Skeletal muscle satellite cell (primary cell): ENCODE measurements around the gene NCK1. TPM values are rescaled to one million over a fixed set of nuclear protein-coding genes. Genes with fewer than 3 reads are reported as not detected.
A peak's percentile ranks its signal among the peaks of the same experiment; 100 is the strongest.

Experiments used
- H3K27me3 ChIP-seq: 2 replicates; pipeline ENCODE4 v1.7.0; 2013; ENCODE audit warnings: low read length; ENCODE audit not compliant: control insufficient read depth, insufficient read depth
- H3K36me3 ChIP-seq: 2 replicates; pipeline ENCODE4 v1.7.0; 2013; ENCODE audit warnings: mild to moderate bottlenecking, control low read depth, low read length; ENCODE audit not compliant: insufficient read depth
- H3K4me1 ChIP-seq: 2 replicates; pipeline ENCODE4 v1.7.0; 2013; ENCODE audit warnings: low read length; ENCODE audit not compliant: control insufficient read depth, insufficient read depth
- H3K4me2 ChIP-seq: 2 replicates; pipeline ENCODE4 v1.7.0; 2013; ENCODE audit warnings: mild to moderate bottlenecking, low read length
- H3K4me3 ChIP-seq: 2 replicates; pipeline ENCODE4 v1.7.0; 2013; ENCODE audit warnings: low read length
- H3K9ac ChIP-seq: 2 replicates; pipeline ENCODE4 v1.7.0; 2013; ENCODE audit warnings: mild to moderate bottlenecking, low read depth, low read length, moderate library complexity
- H3K9me3 ChIP-seq: replicated peaks from 2 replicates; pipeline ENCODE4 v1.7.0; 2013; ENCODE audit warnings: mild to moderate bottlenecking, control low read depth, low read length
- total RNA-seq: library from RNA; depleted of rRNA; stranded (reverse); fragments of >200 nt; gene quantifications from 2 replicates; pipeline ENCODE4 v1.2.3, GENCODE V29; 2012; rRNA removed

Gene NCK1
- 36.3 and 45.6 TPM in 2 replicates for total RNA-seq

- Histone ChIP-seq H3K4me3 (peak within 1 kb of the TSS; percentile 97), H3K27me3 (no peaks in the 10 kb centered on the region), H3K36me3 (no peaks in the 10 kb centered on the region), H3K4me2 (peak within 1 kb of the TSS; percentile 92), H3K4me1 (peaks cover 12% of the 10 kb centered on the region), H3K9ac (peak within 1 kb of the TSS; percentile 86), H3K9me3 (no peaks in the 10 kb centered on the region)
These were observed at the start of gene NCK1 for GRCh38 chr3:136861890-136862616. Gene NCK1, plus strand, starts transcription at chr3:136862208. Its CDS starts 65,794 bp downstream, at chr3:136928002.

DNA sequence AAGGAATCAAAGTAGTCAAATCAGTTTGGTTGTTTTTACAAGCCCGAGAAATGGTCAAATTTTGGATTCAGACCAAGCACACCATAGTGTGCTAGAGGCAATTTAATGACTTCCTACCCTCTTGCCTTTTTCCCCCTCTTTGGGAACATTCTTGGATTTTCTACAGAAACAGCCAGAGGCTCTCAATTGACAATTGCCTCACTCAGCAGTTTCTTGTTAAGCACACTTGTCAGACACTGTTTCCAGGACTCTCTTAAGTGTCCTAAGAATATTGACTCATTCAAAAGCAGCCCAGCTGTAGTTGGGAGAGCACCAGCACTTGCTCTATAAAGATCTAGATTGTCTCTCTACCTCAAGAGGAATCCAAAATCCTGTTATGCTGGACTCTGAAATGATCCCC, 44.6 kb upstream of the NCK1 start:
- H3K27me3 ChIP-seq, result no peaks in the 10 kb centered on the region
- H3K36me3 ChIP-seq, result no peaks in the 10 kb centered on the region
- no peak overlapping the region for H3K4me2 ChIP-seq
- no peaks in the 10 kb centered on the region for H3K9me3 ChIP-seq
- no peak overlapping the region for H3K9ac ChIP-seq
- H3K4me3 ChIP-seq, result no peak overlapping the region
- H3K4me1 ChIP-seq, result peaks cover 13% of the 10 kb centered on the region

DNA sequence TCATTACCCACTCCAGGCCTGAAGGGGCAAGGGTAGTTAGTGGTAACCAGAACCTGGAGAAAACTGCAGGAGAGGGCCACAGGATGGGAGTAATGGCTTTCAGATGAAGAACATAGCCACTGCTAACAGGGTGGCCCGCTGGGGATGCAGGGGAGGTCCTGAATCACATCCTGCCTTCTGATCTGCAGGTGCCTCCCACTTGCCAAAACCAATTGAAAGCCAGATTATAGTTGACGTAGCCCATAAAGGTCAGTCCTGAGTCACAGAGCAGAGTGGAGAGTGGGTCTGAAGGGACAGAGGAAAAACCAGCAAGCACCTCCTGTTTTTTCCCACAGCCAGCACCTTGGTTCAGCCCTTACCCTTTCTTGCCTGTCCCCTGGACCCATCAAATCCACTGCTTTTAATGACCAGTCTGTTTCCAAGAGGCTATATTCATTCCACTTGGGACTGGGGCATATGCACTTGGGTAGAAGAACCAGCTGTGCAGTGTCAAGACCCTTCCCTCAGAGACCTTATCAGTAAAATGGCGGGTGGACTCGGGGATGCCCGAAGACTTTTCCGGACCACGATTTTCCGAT, 43.7 kb upstream of the NCK1 start:
- Histone ChIP-seq H3K27me3 (no peaks in the 10 kb centered on the region), H3K9ac (peak overlapping the region; percentile 89), H3K36me3 (no peaks in the 10 kb centered on the region), H3K4me1 (peaks cover 13% of the 10 kb centered on the region), H3K9me3 (no peaks in the 10 kb centered on the region), H3K4me3 (peak overlapping the region; percentile 88), H3K4me2 (peak overlapping the region; percentile 100)

- Histone ChIP-seq H3K4me3 (peak within 1 kb of the TSS; percentile 88), H3K4me2 (peak within 1 kb of the TSS; percentile 100), H3K9ac (peak within 1 kb of the TSS; percentile 89), H3K4me1 (peaks cover 13% of the 10 kb centered on the region), H3K9me3 (no peaks in the 10 kb centered on the region), H3K27me3 (no peaks in the 10 kb centered on the region), H3K36me3 (no peaks in the 10 kb centered on the region)
These were observed 43.1 kb upstream of the NCK1 start, which contains the start of gene SLC35G2 for GRCh38 chr3:136818769-136819391. Gene SLC35G2, plus strand, starts transcription at chr3:136819126. Its CDS starts 35,335 bp downstream, at chr3:136854461.

DNA sequence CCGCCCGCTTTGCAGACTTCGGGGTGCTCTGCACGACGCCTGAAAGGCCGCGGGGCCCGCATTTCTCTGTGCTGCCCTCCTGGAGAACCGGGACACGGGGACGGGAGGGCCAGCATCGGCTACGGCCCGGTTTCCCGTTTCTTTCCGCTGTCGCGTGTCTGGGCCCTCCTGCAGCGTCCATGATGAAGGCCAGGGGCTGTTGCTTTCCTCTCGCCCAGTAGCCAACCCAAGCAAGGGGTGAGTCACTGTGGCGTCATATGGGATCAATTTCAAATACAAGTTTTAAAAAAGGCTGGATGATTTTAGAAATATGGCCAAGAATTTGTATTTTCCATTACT, 42.6 kb upstream of the NCK1 start:
- Histone ChIP-seq H3K9me3 (no peaks in the 10 kb centered on the region), H3K9ac (peak overlapping the region; percentile 89), H3K4me3 (peak overlapping the region; percentile 88), H3K4me2 (peak overlapping the region; percentile 100), H3K27me3 (no peaks in the 10 kb centered on the region), H3K4me1 (peaks cover 13% of the 10 kb centered on the region), H3K36me3 (no peaks in the 10 kb centered on the region)

DNA sequence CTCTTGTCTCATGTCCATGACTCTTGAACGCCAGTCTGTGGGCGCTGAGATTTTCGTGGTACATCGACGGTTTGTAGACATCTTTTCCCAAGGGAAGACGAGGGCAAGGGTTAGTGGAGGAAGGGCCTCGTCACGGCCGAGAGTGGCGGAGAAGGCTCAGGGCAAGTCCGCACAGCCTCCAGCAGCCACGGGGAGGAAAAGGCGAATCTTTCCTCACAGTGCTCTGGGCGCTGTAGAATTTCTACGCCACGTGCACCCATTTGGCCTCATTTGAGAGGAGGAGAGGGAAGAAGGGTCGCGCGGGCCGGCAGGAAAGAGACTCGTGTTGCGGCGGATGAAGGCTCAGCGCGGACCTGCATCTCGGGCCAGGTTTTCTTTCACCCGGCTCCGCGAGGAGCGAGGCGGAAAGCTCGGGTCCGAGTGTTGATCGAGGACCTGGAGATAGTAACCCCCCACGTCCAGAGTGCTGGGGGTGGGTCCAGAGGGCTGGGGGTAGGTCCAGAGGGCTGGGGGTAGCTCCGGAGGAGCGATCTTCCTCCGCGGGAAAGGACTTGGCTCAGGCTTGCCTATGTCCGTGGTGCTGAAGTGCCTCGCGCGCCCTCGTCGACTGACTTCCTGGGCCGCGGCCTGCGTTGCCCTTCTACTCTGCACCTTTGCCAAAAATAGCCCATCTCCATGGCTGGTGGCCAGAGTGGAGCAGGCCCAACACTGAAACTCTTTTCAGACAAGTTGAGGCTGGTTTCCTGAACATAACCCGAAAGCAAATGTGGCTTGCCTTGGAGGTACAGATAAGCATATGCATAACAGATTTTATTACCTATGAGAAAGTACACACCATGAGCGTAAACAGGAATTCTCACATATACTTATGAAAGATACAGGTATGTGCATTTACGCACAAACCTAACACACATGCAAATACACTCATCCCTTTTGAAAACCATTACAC, 42.0 kb upstream of the NCK1 start:
- Histone ChIP-seq H3K9me3 (no peaks in the 10 kb centered on the region), H3K4me2 (peak overlapping the region; percentile 100), H3K4me1 (peaks cover 13% of the 10 kb centered on the region), H3K9ac (peak overlapping the region; percentile 89), H3K4me3 (peak overlapping the region; percentile 88), H3K27me3 (no peaks in the 10 kb centered on the region), H3K36me3 (no peaks in the 10 kb centered on the region)

GRCh38 chr3:136831461-136831860, 30.5 kb upstream of the NCK1 start:
- Histone ChIP-seq H3K4me1 (no peaks in the 10 kb centered on the region), H3K36me3 (no peaks in the 10 kb centered on the region), H3K4me2 (no peak overlapping the region), H3K9ac (no peak overlapping the region), H3K9me3 (no peaks in the 10 kb centered on the region), H3K4me3 (no peak overlapping the region), H3K27me3 (no peaks in the 10 kb centered on the region)

DNA sequence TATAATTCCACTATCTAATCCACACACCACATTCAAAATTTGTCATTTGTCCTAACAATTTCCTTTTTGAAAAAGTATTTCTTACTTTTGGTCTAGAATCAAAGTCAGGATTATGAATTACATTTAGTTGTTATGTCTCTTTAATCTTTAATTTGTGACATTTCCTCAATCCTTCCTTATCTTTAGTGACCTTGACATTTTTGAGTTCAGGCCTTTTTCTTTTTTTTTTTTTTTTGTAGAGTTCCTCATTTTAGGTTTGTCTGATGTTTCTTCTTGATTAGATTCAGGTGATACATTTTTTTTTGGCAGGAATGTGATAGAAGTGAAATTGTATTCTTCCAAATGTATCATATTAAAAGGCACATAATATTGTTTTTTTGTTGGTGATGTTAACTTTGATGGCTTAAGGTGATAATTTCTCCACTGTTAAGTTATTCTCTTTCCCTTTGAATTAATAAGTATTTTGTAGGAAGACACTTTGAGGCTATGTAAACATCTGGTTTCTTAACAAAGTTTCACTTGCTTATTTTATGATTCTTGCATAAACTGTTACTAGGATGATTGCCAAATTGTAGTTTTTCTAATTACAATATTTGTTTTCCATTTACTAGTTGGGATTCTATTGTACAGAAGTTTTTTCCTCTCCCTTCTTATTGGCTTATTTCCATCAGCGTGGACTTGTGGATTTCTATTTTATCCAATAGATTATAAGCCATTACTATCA, 26.8 kb upstream of the NCK1 start:
- Histone ChIP-seq H3K9me3 (no peaks in the 10 kb centered on the region), H3K36me3 (no peaks in the 10 kb centered on the region), H3K4me1 (peaks cover 16% of the 10 kb centered on the region), H3K27me3 (no peaks in the 10 kb centered on the region), H3K4me3 (no peak overlapping the region), H3K4me2 (no peak overlapping the region), H3K9ac (no peak overlapping the region)

DNA sequence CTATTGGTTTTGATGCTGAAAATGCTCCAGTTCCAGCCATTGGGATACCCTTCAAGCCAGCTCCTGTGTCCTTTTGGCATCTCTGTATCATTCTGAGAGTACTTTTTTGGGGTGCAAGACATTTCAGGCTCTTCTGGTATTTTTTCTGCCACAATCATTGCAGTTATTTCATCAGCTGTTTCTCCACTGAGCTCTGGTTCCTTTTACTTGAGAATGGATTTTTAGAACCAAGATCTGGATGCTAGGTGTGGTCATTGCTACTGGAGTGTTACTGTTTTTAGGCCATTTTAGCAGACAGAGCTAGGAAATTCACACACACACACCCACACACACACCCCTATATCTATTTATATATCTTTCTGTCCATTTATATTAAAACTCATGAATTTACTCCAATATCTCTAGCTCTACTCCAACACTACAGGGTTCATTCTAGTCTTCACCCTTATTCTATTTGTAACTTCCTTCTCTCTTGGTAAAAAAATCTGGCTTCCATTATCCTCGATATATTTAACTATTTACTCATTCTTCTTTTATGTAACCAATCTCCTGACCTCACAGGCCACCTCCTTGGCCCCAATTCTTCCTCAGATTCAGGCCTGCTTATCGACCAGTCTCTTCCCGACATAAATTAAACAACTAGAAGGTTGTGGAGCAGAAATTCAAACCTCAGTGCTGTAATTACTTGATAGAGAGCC, 26.0 kb upstream of the NCK1 start:
- Histone ChIP-seq H3K4me2 (no peak overlapping the region), H3K27me3 (no peaks in the 10 kb centered on the region), H3K36me3 (no peaks in the 10 kb centered on the region), H3K4me1 (peaks cover 16% of the 10 kb centered on the region), H3K4me3 (no peak overlapping the region), H3K9ac (no peak overlapping the region), H3K9me3 (no peaks in the 10 kb centered on the region)

GRCh38 chr3:136836511-136837156, 25.4 kb upstream of the NCK1 start:
- H3K4me1 ChIP-seq, result peaks cover 16% of the 10 kb centered on the region
- no peaks in the 10 kb centered on the region for H3K36me3 ChIP-seq
- no peaks in the 10 kb centered on the region for H3K9me3 ChIP-seq
- no peaks in the 10 kb centered on the region for H3K27me3 ChIP-seq
- no peak overlapping the region for H3K4me2 ChIP-seq
- H3K4me3 ChIP-seq, result no peak overlapping the region
- no peak overlapping the region for H3K9ac ChIP-seq
